Kidney (tissue), 14 donors: Measurements from ENCODE around the gene TEX53. TPM values are rescaled to one million over a fixed set of nuclear protein-coding genes. Genes with fewer than 3 reads are reported as not detected.

Experiments
- DNase-seq, 5 donors: peaks; one replicate each; pipeline ENCODE4 v3.0.0-alpha.2; 2013 to 2020
- FAIRE-seq: peaks from 2 replicates; lab custom pipeline; 2012; peaks lifted over from hg19 to GRCh38; lab: Jason Lieb, UNC
- H3K27ac ChIP-seq, 2 donors: one replicate each; pipeline ENCODE4 v1.7.0; 2013; ENCODE audit warnings: low read depth in 2 of 2, low read length in 2 of 2, inconsistent platforms in 1 of 2
- H3K27me3 ChIP-seq: one replicate; pipeline ENCODE4 v1.7.1; 2013; ENCODE audit warnings: low read length, inconsistent platforms; ENCODE audit not compliant: control insufficient read depth, insufficient read depth
- H3K36me3 ChIP-seq, 3 donors: one replicate each; pipeline versions ENCODE4 v1.7.0 to v1.7.1; 2013; ENCODE audit warnings: low read length in 3 of 3, control low read depth in 1 of 3, inconsistent platforms in 1 of 3; ENCODE audit not compliant: insufficient read depth in 3 of 3, control insufficient read depth in 2 of 3
- H3K4me1 ChIP-seq, 3 donors: one replicate each; pipeline versions ENCODE4 v1.7.0 to v1.7.1; 2013; ENCODE audit warnings: low read length in 3 of 3, inconsistent platforms in 1 of 3, low read depth in 1 of 3; ENCODE audit not compliant: control insufficient read depth in 2 of 3, insufficient read depth in 2 of 3
- H3K4me3 ChIP-seq, 3 donors: one replicate each; pipeline versions ENCODE4 v1.7.0 to v1.8.1; 2013; ENCODE audit warnings: low read length in 3 of 3, control low read depth in 1 of 3, inconsistent platforms in 1 of 3
- H3K9ac ChIP-seq, 3 donors: one replicate each; pipeline versions ENCODE4 v1.7.0 to v1.7.1; 2013; ENCODE audit warnings: low read length in 3 of 3, control low read depth in 1 of 3, inconsistent platforms in 1 of 3
- H3K9me3 ChIP-seq, 3 donors: one replicate each; pipeline versions ENCODE4 v1.7.0 to v1.7.1; 2013; ENCODE audit warnings: low read length in 3 of 3, control low read depth in 1 of 3, inconsistent platforms in 1 of 3; ENCODE audit not compliant: control insufficient read depth in 2 of 3, insufficient read depth in 1 of 3
- intact Hi-C: fragments of 100-400 bp; cut with DNase I; formaldehyde crosslinking; loops from one replicate; pipeline ENCODE4 v1.11.1; 2022
- polyA plus RNA-seq: library from polyadenylated mRNA; stranded (reverse); fragments of 350-450 nt; fragmentation: Illumina TruSeq; extraction: RNeasy Lipid Tissue Mini Kit (QIAGEN cat#74804); gene quantifications from one replicate; pipeline ENCODE4 v1.2.3, GENCODE V29; 2014; ENCODE audit warnings: low read depth, low replicate concordance; ENCODE audit not compliant: insufficient read depth
- total RNA-seq: library from RNA; stranded (reverse); fragmentation: NEBNext Ultra II Directional; extraction: Animal tissue kit (Norgen Biotek cat#: 25700); gene quantifications from one replicate; pipeline ENCODE4 v1.2.1, GENCODE V29; 2021
- TF ChIP-seq, protein P1 (sequence below): IDR thresholded peaks from 3 replicates; pipeline ENCODE4 v1.5.1; 2012; ENCODE audit warnings: mild to moderate bottlenecking, moderate library complexity, borderline replicate concordance; ENCODE audit not compliant: insufficient read depth; ENCODE audit errors: extremely low read depth
- donor health status: control.
- donor health status: control.
- donor health status: control.
- donor health status: control.
- donor health status: control.
- donor health status: DM: yes; HTN: yes; CAD: no.
- donor health status: Normal renal cell carcinoma (clear cell type).

The TEX53 gene
- total and polyA plus RNA-seq, 2 donors from 2014 or later = not detected

DNA sequence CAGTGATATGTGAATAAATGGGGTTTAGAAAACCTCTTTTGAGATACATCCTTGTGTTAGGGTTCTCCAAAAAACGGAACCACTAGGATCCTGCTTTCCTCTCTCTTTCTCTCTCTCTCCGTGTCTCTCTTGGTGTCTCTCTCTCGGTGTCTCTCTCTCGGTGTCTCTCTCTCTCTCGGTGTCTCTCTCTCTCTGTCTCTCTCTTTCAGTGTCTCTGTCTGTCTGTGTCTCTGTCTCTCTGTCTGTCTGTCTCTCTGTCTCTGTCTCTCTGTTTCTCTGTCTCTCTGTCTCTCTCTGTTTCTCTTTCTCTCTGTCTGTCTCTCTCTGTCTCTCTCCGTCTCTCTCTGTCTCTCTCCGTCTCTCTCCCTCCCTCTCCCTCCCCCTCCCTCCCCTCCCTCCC lies 32.2 kb upstream of the TEX53 start:
- intact Hi-C loops = no loop called here
- DNase-seq (no peak), FAIRE-seq (no peak)
- TF ChIP-seq, protein P1, sequence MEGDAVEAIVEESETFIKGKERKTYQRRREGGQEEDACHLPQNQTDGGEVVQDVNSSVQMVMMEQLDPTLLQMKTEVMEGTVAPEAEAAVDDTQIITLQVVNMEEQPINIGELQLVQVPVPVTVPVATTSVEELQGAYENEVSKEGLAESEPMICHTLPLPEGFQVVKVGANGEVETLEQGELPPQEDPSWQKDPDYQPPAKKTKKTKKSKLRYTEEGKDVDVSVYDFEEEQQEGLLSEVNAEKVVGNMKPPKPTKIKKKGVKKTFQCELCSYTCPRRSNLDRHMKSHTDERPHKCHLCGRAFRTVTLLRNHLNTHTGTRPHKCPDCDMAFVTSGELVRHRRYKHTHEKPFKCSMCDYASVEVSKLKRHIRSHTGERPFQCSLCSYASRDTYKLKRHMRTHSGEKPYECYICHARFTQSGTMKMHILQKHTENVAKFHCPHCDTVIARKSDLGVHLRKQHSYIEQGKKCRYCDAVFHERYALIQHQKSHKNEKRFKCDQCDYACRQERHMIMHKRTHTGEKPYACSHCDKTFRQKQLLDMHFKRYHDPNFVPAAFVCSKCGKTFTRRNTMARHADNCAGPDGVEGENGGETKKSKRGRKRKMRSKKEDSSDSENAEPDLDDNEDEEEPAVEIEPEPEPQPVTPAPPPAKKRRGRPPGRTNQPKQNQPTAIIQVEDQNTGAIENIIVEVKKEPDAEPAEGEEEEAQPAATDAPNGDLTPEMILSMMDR = no peak
- Histone ChIP-seq H3K36me3 (no peaks in the 10 kb centered on the region), H3K9ac (no peak overlapping the region), H3K4me3 (no peak overlapping the region), H3K27ac (no peak overlapping the region), H3K4me1 (no peaks in the 10 kb centered on the region), H3K9me3 (no peaks in the 10 kb centered on the region), H3K27me3 (no peaks in the 10 kb centered on the region)

DNA sequence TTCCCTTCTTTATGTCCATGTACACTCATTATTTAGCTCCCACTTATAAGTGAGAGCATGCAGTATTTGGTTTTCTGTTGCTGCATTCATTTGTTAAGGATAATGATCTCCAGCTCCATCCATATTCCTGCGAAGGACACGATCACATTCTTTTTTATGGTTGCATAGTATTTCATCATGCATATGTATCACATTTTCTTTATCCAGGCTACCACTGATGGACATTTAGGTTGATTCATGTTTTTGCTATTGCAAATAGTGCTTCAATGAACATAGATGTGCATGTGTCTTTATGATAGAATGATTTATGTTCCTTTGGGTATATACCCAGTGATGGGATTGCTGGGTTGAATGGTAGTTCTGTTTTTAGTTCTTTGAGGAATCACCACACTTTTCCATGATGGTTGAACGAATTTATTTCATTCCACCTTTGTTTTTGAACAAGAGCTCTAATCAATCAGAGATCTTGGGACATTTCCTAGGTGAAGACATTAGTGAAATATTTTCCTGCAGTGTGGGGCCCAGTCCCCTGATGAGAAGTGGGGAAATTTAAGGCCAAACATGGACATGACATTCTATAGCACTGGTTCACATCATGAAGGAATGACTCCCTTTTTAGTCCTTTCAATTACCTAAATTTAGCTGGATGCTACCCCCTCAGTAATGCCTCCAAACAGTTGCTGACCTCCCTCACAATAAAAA lies 31.5 kb upstream of the TEX53 start:
- Histone ChIP-seq H3K36me3 (no peaks in the 10 kb centered on the region), H3K27ac (no peak overlapping the region), H3K4me3 (no peak overlapping the region), H3K9me3 (no peaks in the 10 kb centered on the region), H3K27me3 (no peaks in the 10 kb centered on the region), H3K9ac (no peak overlapping the region), H3K4me1 (no peaks in the 10 kb centered on the region)
- FAIRE-seq (no peak), DNase-seq (no peak)
- intact Hi-C loops = no loop called here
- TF ChIP-seq, protein P1 = no peak

DNA sequence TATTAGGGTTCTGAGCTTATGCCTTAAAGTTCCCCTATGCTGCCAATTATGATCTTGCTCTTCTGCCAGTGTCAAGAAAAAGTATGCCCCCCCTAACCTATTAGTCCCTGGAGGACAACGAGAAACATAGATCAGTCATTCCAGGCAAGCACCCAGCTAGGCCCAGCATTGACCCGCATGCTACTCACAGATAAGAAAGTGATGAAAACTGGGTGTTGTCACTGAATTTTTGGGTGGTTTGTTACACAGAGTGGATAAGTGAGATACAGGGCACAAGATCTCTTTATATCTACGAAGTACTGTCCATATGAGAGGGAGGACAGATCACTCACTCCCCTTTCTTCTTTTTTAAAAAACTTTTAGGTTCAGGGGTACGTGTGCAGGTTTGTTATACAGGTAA lies 30.8 kb upstream of the TEX53 start:
- H3K9me3 ChIP-seq = no peaks in the 10 kb centered on the region
- no peak overlapping the region for H3K9ac ChIP-seq
- H3K27me3 ChIP-seq = no peaks in the 10 kb centered on the region
- no peak for DNase-seq
- TF ChIP-seq, protein P1 = no peak
- intact Hi-C loops = no loop called here
- H3K4me3 ChIP-seq = no peak overlapping the region
- FAIRE-seq = no peak
- H3K27ac ChIP-seq = no peak overlapping the region
- H3K36me3 ChIP-seq = no peaks in the 10 kb centered on the region
- no peaks in the 10 kb centered on the region for H3K4me1 ChIP-seq

DNA sequence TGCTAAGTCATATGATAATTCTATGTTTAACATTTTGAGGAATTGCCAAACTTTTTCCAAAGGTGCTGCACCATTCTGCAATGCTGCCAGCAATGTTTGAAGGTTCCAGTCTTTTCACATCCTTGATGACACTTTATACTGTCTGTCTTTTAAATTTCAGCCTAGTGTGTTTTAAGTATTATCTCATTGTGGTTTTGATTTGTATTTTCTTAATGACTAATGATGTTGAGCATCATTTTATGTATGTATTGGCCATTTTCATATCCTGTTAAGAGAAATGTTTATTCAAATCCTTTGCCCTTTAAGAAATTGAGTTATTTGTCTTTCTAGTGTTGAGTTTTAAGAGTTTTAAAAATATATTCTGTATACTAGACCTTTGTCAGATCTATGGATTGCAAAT lies 29.4 kb upstream of the TEX53 start:
- no peak for DNase-seq
- no peak overlapping the region for H3K4me3 ChIP-seq
- intact Hi-C loops = no loop called here
- TF ChIP-seq, protein P1 = no peak
- no peak overlapping the region for H3K9ac ChIP-seq
- no peaks in the 10 kb centered on the region for H3K27me3 ChIP-seq
- no peak for FAIRE-seq
- H3K4me1 ChIP-seq = no peaks in the 10 kb centered on the region
- H3K9me3 ChIP-seq = no peaks in the 10 kb centered on the region
- H3K27ac ChIP-seq = no peak overlapping the region
- H3K36me3 ChIP-seq = no peaks in the 10 kb centered on the region
